Cardiac fibroblast (primary cell): ENCODE measurements around the gene VAV1.
A peak's percentile ranks its signal among the peaks of the same experiment; 100 is the strongest.
"Not testable (repeated sequence)": the region's sequence is repeated elsewhere in the genome, so short reads cannot be mapped to it uniquely, and the experiment has no call there.

Experiments used
- DNase-seq, 2 donors: peaks; one replicate each; pipeline versions ENCODE4 v3.0.0 to v3.0.0-alpha.2; 2010; ENCODE audit warnings: low read depth in 2 of 2
- H3K4me3 ChIP-seq, 2 donors: replicated peaks in 1 of 2; 1 replicate in 1 of 2; 2 replicates in 1 of 2; pipeline ENCODE4 v1.5.1; 2011; ENCODE audit warnings: low read depth in 2 of 2, low read length in 2 of 2, mild to moderate bottlenecking in 2 of 2, moderate library complexity in 1 of 2
- TF ChIP-seq, protein P1 (sequence below): IDR thresholded peaks from one replicate; pipeline ENCODE4 v1.5.1; 2011; ENCODE audit warnings: low read depth, mild to moderate bottlenecking, low read length, inconsistent platforms

VAV1 gene

DNA sequence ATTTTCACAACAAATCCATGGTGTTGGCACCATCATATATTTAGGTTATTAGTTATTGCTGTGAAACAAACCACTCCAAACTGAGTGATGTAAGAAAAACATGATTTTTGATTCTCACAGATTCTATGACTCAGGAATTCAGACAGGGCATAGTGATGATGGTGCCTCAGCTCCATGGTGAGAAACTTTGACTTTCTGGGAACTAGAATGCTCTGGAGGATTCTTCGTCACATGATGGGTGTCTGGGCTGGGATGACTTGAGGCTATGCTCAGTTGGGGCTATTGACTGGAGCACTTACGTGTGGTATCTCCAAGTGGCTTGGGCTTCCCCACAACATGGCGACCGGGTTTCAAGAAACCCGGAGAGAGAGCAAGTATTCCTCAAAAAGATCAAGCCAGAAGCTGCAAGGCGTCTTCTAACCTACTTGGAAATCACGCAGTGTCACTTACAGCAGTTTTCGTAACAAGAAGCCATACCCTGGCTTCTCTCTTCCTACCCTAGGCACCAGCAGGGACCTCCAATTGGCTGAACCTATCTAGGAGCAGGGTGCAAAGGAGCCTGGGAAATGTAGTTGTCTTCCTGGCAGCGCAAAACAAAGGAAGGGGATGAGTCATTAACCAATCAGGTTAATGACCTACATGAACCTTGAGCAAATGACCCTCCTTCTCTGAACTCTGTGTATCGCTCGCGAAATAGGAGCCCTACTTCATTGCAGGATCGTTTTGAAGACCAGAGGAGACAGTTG, 22.4 kb downstream of the VAV1 start:
- TF ChIP-seq, protein P1, sequence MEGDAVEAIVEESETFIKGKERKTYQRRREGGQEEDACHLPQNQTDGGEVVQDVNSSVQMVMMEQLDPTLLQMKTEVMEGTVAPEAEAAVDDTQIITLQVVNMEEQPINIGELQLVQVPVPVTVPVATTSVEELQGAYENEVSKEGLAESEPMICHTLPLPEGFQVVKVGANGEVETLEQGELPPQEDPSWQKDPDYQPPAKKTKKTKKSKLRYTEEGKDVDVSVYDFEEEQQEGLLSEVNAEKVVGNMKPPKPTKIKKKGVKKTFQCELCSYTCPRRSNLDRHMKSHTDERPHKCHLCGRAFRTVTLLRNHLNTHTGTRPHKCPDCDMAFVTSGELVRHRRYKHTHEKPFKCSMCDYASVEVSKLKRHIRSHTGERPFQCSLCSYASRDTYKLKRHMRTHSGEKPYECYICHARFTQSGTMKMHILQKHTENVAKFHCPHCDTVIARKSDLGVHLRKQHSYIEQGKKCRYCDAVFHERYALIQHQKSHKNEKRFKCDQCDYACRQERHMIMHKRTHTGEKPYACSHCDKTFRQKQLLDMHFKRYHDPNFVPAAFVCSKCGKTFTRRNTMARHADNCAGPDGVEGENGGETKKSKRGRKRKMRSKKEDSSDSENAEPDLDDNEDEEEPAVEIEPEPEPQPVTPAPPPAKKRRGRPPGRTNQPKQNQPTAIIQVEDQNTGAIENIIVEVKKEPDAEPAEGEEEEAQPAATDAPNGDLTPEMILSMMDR, result no peak
- no peak overlapping the region for H3K4me3 ChIP-seq
- peak in 1 of 2 donors; percentile 11 for DNase-seq

DNA sequence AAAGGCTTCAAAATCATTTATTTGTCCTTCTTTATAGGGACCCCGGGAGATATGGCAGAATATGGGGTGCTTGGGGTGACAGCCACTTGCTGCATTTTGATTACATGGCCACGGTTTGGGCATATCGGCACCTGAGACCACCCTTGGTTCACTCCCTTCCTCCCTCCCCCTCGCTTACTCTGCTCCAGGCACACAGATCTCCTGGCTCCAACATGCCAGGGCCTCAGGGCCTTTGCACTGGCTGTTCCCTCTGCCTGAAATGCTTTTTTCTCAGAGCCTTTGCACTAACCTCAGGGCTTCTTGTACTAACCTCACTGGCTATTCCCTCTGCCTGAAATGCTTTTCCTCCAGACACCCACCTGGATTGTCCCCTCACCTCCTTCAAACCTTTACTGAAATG, 23.8 kb downstream of the VAV1 start:
- H3K4me3 ChIP-seq, result no peak overlapping the region
- TF ChIP-seq, protein P1, result no peak
- no peak for DNase-seq

DNA sequence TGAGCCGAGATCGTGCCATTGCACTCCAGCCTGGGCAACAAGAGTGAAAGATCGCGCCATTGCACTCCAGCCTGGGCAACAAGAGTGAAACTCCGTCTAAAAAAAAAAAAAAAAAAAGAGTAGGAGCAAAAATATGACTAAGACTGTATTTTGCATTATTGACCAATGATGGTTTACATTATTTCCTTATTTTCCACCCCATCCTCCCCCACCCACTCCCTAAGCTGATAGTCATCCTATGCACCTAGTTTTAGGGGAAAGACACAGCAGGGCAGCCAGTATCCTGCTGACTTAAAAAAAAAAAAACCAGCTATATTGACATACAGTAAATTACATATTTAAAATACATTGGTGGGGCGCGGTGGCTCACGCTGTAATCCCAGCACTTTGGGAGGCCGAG, 25.1 kb downstream of the VAV1 start:
- TF ChIP-seq, protein P1, result no peak
- no peak overlapping the region for H3K4me3 ChIP-seq
- no peak for DNase-seq

DNA sequence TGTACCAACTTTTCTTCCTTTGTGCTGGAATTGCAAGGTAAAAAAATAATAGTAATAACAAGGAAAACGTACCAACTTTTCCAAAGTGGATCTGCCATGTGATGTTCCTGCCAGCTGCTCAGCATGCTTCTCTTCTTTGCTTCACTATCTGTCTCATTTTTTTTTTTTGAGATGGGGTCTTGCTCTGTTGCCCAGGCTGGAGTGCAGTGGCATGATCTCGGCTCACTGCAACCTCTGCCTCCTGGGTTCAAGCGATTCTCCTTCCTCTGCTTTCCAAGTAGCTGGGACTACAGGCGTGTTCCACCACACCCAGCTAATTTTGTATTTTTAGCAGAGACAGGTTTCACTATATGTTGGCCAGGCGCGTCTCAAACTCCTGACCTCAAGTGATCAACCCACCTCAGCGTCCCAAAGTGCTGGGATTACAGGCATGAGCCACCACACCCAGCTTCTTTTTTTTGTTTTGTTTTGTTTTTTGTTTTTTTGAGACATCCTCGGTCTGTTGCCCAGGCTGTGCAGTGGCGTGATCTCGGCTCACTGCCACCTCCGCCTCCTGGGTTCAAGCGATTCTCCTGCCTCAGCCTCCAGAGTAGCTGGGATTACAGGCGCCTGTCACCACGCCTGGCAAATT, 27.8 kb downstream of the VAV1 start:
- not testable (repeated sequence) for DNase-seq, H3K4me3 ChIP-seq

DNA sequence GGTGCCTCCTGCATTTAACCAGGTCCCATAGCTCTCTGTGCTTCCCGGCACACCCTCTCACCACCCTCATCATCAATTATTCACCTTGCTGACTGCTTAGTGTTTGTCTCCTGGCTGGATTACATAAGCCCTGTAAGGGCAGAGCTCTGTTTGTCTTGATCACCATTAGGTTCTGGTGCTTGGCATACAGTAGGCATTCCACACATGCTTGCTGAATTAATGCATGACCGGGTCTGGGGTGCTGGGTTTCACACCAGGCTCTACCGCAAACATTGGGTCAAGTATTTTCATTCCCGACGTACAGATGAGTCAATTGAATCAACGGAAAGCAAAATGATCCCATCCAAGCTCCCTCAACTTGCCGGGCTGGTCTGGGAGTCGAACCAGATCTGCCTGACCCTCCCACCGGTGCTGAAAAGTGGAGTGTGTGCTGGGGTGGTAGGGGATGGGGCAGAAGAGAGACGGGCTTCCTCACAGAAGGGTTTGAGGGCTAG, 28.5 kb downstream of the VAV1 start:
- H3K4me3 ChIP-seq, result peak overlapping the region in 1 of 2 donors; percentile 24
- TF ChIP-seq, protein P1, result no peak
- peak; percentile 59 to 78 for DNase-seq

DNA sequence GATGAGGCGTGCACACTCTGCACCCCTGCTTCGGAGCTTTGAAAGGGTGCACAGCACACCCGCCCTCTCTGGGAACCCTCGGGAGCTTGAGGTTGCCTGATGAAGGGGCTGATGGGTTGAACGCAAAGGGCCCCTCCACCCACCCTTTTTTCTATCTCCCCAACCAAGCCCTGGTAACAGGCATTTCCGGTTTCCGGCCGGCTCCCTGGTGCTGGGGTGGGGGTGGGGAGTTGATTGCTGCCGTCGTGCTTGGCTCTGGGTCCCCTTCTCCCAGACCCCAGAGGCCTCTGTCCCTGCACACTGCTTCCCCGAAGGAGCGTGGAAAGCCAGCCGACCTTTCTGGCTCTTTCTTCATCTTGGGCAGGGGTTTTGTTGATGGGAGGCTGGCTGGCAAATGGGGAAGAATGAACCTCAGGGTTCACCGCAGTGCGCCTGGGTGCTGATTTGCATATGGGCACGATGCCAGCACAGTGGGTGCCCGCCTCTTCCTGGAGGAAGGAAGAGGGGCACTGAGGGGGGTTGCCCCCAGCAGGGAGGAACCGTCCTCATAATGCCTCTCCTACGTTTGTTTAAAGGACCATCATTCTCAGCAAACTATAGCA, 29.1 kb downstream of the VAV1 start:
- DNase-seq, result peak; percentile 15 to 50
- TF ChIP-seq, protein P1, result no peak
- peak overlapping the region; percentile 15 to 24 for H3K4me3 ChIP-seq

DNA sequence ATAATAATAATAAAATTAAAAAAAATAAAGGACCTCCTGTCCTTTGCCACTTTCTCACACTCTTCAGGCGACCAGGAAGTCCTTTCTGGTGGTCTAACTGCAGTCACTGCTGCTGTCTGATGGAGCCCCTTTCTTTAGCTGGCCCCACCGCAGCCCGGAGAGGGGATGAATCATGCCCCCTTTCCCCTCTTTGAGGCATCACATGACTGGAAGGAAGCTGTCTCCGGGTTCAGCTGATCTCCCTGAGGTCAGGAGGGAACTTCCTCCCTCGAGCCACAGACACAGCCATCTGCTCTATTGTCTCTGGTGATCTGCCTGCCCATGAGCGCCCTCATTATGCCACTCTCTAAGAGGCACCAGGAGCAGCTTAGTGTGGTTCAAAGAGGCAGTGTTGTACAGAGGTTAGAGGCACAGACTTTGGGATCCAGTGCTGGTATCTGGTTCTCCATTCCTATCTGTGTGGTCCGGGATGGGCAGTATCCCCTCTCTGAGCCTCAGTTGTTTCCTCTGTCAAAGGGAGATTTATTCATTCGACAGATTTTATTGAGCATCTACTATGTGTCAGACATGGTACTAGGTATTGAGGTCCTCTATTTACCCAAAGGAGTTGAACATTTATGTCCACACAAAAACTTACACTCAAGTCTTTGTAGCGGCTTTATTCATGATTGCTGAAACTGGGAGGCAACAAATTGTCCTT, 30.0 kb downstream of the VAV1 start:
- TF ChIP-seq, protein P1, result no peak
- H3K4me3 ChIP-seq, result no peak overlapping the region
- peak; percentile 4 to 10 for DNase-seq
